ENCODE data around the gene GNG7. TPM values are rescaled to one million over a fixed set of nuclear protein-coding genes. Genes with fewer than 3 reads are reported as not detected.
"Not testable (repeated sequence)": the region's sequence is repeated elsewhere in the genome, so short reads cannot be mapped to it uniquely, and the experiment has no call there.

Gene GNG7
- total RNA-seq, 1 donor from 2014 or later = 11.3 TPM

DNA sequence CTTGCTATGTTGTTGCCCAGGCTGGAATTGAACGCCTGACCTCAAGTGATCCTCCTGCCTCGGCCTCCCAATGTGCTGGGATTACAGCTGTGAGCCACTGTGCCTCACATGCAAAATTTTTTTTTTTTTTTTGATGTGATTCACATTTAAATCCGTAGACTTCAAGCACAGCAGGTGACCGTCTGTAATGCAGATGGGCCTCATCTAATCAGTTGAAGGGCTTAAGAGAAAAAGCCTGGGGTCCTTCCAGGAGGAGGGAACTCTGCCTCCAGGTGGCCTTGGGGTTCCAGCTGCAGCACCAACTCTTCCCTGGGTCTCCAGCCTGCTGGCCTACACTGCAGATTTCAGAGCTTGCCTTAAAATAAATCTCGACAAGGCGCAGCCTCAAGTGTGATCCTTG, 183.0 kb downstream of the GNG7 start:
- H3K36me3 Mint-ChIP-seq (ENCODE audit: insufficient read depth) = no peaks in the 10 kb centered on the region
- H3K27me3 Mint-ChIP-seq = no peaks in the 10 kb centered on the region
- DNase-seq (ENCODE audit: low spot score, unreplicated experiment) = no peak
- TF ChIP-seq, protein P1, sequence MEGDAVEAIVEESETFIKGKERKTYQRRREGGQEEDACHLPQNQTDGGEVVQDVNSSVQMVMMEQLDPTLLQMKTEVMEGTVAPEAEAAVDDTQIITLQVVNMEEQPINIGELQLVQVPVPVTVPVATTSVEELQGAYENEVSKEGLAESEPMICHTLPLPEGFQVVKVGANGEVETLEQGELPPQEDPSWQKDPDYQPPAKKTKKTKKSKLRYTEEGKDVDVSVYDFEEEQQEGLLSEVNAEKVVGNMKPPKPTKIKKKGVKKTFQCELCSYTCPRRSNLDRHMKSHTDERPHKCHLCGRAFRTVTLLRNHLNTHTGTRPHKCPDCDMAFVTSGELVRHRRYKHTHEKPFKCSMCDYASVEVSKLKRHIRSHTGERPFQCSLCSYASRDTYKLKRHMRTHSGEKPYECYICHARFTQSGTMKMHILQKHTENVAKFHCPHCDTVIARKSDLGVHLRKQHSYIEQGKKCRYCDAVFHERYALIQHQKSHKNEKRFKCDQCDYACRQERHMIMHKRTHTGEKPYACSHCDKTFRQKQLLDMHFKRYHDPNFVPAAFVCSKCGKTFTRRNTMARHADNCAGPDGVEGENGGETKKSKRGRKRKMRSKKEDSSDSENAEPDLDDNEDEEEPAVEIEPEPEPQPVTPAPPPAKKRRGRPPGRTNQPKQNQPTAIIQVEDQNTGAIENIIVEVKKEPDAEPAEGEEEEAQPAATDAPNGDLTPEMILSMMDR (IDR thresholded peaks at IDR 0.05; ENCODE audit: unreplicated experiment) = no peak
- H3K4me1 Mint-ChIP-seq (ENCODE audit: low read depth) = peaks cover 2% of the 10 kb centered on the region
- no peak overlapping the region for H3K27ac Mint-ChIP-seq
- no peak overlapping the region for H3K4me3 Mint-ChIP-seq (ENCODE audit: low read depth)
- H3K9me3 Mint-ChIP-seq (ENCODE audit: low read depth) = no peaks in the 10 kb centered on the region

DNA sequence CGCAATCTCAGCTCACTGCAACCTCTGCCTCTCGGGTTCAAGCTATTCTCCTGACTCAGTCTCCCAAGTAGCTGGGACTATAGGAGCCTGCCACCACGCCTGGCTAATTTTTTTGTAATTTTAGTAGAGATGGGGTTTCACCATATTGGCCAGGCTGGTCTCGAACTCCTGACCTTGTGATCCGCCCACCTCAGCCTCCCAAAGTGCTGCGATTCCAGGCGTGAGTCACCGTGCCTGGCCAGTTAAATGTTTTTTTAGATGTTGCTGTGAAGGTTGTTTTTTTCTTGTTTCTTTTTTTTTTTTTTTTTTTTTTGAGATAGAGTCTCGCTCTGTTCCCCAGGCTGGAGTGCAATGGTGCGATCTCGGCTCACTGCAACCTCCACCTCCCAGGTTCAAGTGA, 183.6 kb downstream of the GNG7 start:
- DNase-seq (ENCODE audit: low spot score, unreplicated experiment); H3K27ac Mint-ChIP-seq; H3K9me3 Mint-ChIP-seq (ENCODE audit: low read depth); H3K27me3 Mint-ChIP-seq; H3K4me1 Mint-ChIP-seq (ENCODE audit: low read depth); H3K36me3 Mint-ChIP-seq (ENCODE audit: insufficient read depth); H3K4me3 Mint-ChIP-seq (ENCODE audit: low read depth): not testable (repeated sequence)

DNA sequence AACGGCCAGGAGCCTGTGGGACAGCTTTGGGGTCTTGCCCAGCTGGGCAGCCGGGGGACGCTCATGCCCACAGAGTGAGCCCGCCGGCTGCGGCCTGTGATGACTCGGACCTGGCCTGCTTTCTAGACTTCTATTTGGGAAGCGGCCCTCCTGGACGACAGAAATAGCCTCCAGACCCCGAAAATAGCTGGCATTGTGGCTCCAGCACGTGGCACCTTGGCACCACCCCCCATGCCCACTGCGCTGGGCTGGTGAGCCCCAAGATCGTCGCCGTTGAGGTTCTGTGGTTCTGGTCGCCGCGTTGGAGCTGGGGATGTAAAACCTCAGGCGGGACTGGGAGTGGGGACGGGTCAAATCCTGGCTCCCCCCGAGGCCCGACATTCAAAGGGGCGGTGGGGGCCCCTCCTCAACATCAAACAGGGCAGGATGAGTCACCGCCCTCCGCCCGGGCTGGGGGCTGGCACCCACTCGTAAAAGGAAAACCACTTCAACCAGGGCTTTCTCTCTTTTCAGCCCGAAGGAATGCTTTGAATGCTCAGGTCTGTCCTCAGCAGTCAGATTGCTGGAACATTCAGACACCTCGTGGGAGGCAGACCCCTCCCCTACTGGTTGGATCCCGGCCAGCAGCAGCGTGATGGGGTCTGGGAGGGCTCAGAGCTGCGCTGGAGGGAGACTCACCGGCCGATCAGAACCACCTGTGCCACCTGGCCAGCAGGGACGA, 184.5 kb downstream of the GNG7 start:
- no peak for DNase-seq (ENCODE audit: low spot score, unreplicated experiment)
- no peak overlapping the region for H3K27ac Mint-ChIP-seq
- H3K9me3 Mint-ChIP-seq (ENCODE audit: low read depth) = no peaks in the 10 kb centered on the region
- peaks cover 2% of the 10 kb centered on the region for H3K4me1 Mint-ChIP-seq (ENCODE audit: low read depth)
- H3K36me3 Mint-ChIP-seq (ENCODE audit: insufficient read depth) = no peaks in the 10 kb centered on the region
- TF ChIP-seq, protein P1 (IDR thresholded peaks at IDR 0.05; ENCODE audit: unreplicated experiment) = no peak
- no peak overlapping the region for H3K4me3 Mint-ChIP-seq (ENCODE audit: low read depth)
- no peaks in the 10 kb centered on the region for H3K27me3 Mint-ChIP-seq

DNA sequence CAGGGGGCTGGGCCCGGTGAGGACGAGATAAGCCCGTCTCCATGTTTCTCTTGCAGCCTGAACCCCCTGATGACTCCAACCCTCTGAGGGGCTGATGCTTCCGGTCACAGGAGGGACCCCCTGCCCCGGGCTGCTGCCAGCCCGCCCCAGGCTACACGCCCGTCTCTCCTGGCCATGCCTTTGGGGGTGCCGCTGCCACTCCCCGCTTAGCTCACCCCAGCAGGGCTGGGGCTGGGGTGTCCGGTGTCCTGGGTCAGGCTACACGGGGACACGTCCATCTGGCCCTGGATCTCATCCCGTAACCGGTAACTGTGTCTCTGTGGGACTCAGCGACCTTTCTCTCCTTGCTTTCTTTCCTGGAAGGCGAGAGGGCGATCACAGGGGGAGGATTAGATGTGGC, 185.8 kb downstream of the GNG7 start:
- H3K36me3 Mint-ChIP-seq (ENCODE audit: insufficient read depth) = no peaks in the 10 kb centered on the region
- DNase-seq (ENCODE audit: low spot score, unreplicated experiment) = no peak
- no peak overlapping the region for H3K27ac Mint-ChIP-seq
- H3K27me3 Mint-ChIP-seq = no peaks in the 10 kb centered on the region
- H3K4me3 Mint-ChIP-seq (ENCODE audit: low read depth) = no peak overlapping the region
- TF ChIP-seq, protein P1 (IDR thresholded peaks at IDR 0.05; ENCODE audit: unreplicated experiment) = no peak
- H3K4me1 Mint-ChIP-seq (ENCODE audit: low read depth) = peaks cover 2% of the 10 kb centered on the region
- no peaks in the 10 kb centered on the region for H3K9me3 Mint-ChIP-seq (ENCODE audit: low read depth)

DNA sequence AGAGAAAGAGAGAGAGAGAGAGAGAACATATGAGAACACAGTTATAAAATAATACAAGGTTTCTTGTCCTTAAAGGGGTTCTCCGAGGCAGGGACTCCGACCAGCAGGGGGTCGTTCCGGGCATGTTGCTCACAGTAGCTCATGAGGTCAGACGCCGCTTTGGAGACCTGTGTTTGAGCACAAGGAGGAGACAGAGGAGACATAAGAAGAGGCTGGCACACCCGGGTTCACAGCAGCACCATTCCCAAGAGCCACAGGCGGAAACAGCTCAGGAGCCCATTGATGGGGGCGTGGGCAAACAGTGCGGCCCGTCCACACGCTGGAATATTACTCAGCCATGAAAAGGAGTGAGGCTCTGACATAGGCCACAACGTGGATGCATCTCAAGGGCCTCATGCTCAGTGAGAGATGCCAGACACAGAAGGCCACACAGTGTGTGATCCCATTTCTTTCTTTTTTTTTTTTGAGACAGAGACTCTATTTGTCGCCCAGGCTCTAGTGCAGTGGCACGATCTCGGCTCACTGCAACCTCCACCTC, 187.4 kb downstream of the GNG7 start:
- Mint-ChIP-seq H3K36me3 (ENCODE audit: insufficient read depth) (no peaks in the 10 kb centered on the region), H3K27ac (no peak overlapping the region), H3K4me1 (ENCODE audit: low read depth) (peaks cover under 1% of the 10 kb centered on the region), H3K27me3 (no peaks in the 10 kb centered on the region), H3K4me3 (ENCODE audit: low read depth) (no peak overlapping the region), H3K9me3 (ENCODE audit: low read depth) (no peaks in the 10 kb centered on the region)
- no peak for DNase-seq (ENCODE audit: low spot score, unreplicated experiment)
- TF ChIP-seq, protein P1 (IDR thresholded peaks at IDR 0.05; ENCODE audit: unreplicated experiment) = no peak
